22Rv1 (cell line): Measurements from ENCODE around the gene SCN4A.
"Not testable (repeated sequence)": the region's sequence is repeated elsewhere in the genome, so short reads cannot be mapped to it uniquely, and the experiment has no call there.

Experiments used
- ZFX ChIP-seq: fragments of 450-650 bp; IDR thresholded peaks from 2 replicates; pipeline ENCODE4 v1.6.1; 2017; ENCODE audit warnings: antibody characterized with exemption, borderline replicate concordance
- TF ChIP-seq, protein P1 (sequence below): fragments of 450-650 bp; IDR thresholded peaks from 2 replicates; pipeline ENCODE4 v1.5.1; 2017; ENCODE audit warnings: mild to moderate bottlenecking

DNA sequence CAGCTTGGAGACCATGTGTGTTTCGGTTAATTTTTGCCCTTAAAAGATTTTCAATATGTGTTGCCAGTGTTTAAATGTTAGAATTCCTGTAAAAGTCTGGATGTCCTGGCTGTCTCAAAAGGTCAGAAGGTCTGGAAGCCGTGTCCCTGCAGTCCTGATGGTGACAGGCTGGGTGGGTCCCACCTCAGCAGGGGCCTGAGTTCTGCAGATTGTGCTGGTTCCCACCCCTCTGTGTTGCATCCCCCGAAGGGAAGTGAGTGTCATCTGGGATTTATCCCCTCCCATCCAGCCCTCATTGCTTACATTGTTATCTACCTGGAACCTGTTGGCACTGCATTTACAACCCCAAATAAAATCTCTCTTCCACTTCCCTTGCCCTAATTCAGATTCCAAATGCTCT lies 78.7 kb downstream of the SCN4A start:
- TF ChIP-seq, protein P1, sequence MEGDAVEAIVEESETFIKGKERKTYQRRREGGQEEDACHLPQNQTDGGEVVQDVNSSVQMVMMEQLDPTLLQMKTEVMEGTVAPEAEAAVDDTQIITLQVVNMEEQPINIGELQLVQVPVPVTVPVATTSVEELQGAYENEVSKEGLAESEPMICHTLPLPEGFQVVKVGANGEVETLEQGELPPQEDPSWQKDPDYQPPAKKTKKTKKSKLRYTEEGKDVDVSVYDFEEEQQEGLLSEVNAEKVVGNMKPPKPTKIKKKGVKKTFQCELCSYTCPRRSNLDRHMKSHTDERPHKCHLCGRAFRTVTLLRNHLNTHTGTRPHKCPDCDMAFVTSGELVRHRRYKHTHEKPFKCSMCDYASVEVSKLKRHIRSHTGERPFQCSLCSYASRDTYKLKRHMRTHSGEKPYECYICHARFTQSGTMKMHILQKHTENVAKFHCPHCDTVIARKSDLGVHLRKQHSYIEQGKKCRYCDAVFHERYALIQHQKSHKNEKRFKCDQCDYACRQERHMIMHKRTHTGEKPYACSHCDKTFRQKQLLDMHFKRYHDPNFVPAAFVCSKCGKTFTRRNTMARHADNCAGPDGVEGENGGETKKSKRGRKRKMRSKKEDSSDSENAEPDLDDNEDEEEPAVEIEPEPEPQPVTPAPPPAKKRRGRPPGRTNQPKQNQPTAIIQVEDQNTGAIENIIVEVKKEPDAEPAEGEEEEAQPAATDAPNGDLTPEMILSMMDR = not testable (repeated sequence)
- TF ChIP-seq ZFX = not testable (repeated sequence)
